GM23338 (cell line): Measurements from ENCODE around the gene IGFBP6. TPM values are rescaled to one million over a fixed set of nuclear protein-coding genes. Genes with fewer than 3 reads are reported as not detected.

Source experiments
- ATAC-seq: fragments of 200-7000 bp; cut with Tn5 transposase; 3 replicates; pipeline ENCODE4 v1.9.1; 2020
- DNase-seq: peaks from one replicate; pipeline ENCODE4 v3.0.0-alpha.2; 2015; ENCODE audit warnings: low spot score
- H2AFZ ChIP-seq: fragments of 200-600 bp; sonication (generic); 2 replicates; pipeline ENCODE4 v1.8.0; 2016; ENCODE audit warnings: antibody characterized with exemption, mild to moderate bottlenecking, moderate library complexity
- H3F3A ChIP-seq: fragments of 200-600 bp; sonication (generic); replicated peaks from 2 replicates; pipeline ENCODE4 v1.8.0; 2017; ENCODE audit warnings: antibody characterized with exemption, mixed run types, low read depth
- H3K27ac ChIP-seq: fragments of 200-600 bp; sonication (generic); 2 replicates; pipeline ENCODE4 v1.6.1; 2016; ENCODE audit warnings: low read depth
- H3K27me3 ChIP-seq: fragments of 200-600 bp; sonication (generic); 2 replicates; pipeline ENCODE4 v1.8.0; 2016; ENCODE audit warnings: mild to moderate bottlenecking, mixed run types, moderate library complexity; ENCODE audit not compliant: insufficient read depth
- H3K36me3 ChIP-seq: fragments of 200-600 bp; sonication (generic); 2 replicates; pipeline ENCODE4 v1.8.0; 2016; ENCODE audit warnings: mild to moderate bottlenecking; ENCODE audit not compliant: insufficient read depth
- H3K4me1 ChIP-seq: fragments of 200-600 bp; sonication (generic); 2 replicates; pipeline ENCODE4 v1.8.0; 2016; ENCODE audit warnings: mild to moderate bottlenecking, moderate library complexity; ENCODE audit not compliant: insufficient read depth
- H3K4me2 ChIP-seq: fragments of 200-600 bp; sonication (generic); 2 replicates; pipeline ENCODE4 v1.7.1; 2017; ENCODE audit warnings: mixed run types
- H3K4me3 ChIP-seq: fragments of 200-600 bp; sonication (generic); 2 replicates; pipeline ENCODE4 v1.6.1; 2016; ENCODE audit warnings: mixed run types
- H3K79me2 ChIP-seq: fragments of 200-600 bp; sonication (generic); replicated peaks from 2 replicates; pipeline ENCODE4 v1.8.0; 2017; ENCODE audit warnings: mild to moderate bottlenecking; ENCODE audit not compliant: insufficient read depth
- H3K9me2 ChIP-seq: fragments of 200-600 bp; sonication (generic); 2 replicates; pipeline ENCODE4 v1.8.0; 2017; ENCODE audit not compliant: insufficient read depth
- H4K20me1 ChIP-seq: fragments of 200-600 bp; sonication (generic); replicated peaks from 2 replicates; pipeline ENCODE4 v1.8.0; 2017; ENCODE audit warnings: mild to moderate bottlenecking; ENCODE audit not compliant: insufficient read depth
- H3K27ac Mint-ChIP-seq: 2 replicates; pipeline ENCODE4 v1.8.0; 2020; ENCODE audit warnings: inconsistent platforms, mild to moderate bottlenecking, moderate library complexity, mixed read lengths
- H3K27me3 Mint-ChIP-seq: 3 replicates; pipeline ENCODE4 v1.8.0; 2022; ENCODE audit warnings: low read depth, mild to moderate bottlenecking, moderate library complexity, mixed read lengths, inconsistent platforms; ENCODE audit not compliant: insufficient read depth, poor library complexity
- H3K36me3 Mint-ChIP-seq: 3 replicates; pipeline ENCODE4 v1.8.0; 2021; ENCODE audit warnings: low read depth, mild to moderate bottlenecking, inconsistent platforms, moderate library complexity, mixed read lengths
- H3K4me1 Mint-ChIP-seq: 3 replicates; pipeline ENCODE4 v1.8.0; 2020; ENCODE audit warnings: mild to moderate bottlenecking, inconsistent platforms, mixed read lengths
- H3K4me3 Mint-ChIP-seq: 3 replicates; pipeline ENCODE4 v1.8.0; 2021; ENCODE audit warnings: moderate library complexity, mild to moderate bottlenecking, inconsistent platforms, mixed read lengths
- H3K9me3 Mint-ChIP-seq: 3 replicates; pipeline ENCODE4 v1.8.0; 2020; ENCODE audit warnings: moderate library complexity, mild to moderate bottlenecking, inconsistent platforms, mixed read lengths
- CREB1 ChIP-seq: fragments of 250-450 bp; sonication (Bioruptor Pico); IDR thresholded peaks from 2 replicates; pipeline ENCODE4 v1.5.0; 2020; ENCODE audit warnings: low read depth, mild to moderate bottlenecking, moderate library complexity
- ETS1 ChIP-seq: IDR thresholded peaks from 2 replicates; pipeline ENCODE4 v1.6.1; 2016; ENCODE audit warnings: antibody characterized with exemption
- EZH2 ChIP-seq: fragments of 200-600 bp; sonication (generic); IDR thresholded peaks from one replicate; pipeline ENCODE4 v1.8.0; 2017; ENCODE audit warnings: antibody characterized with exemption, mild to moderate bottlenecking, low read depth; ENCODE audit not compliant: unreplicated experiment
- EZH2phosphoT487 ChIP-seq: fragments of 200-600 bp; sonication (generic); IDR thresholded peaks from one replicate; pipeline ENCODE4 v1.8.1; 2018; ENCODE audit warnings: antibody characterized with exemption; ENCODE audit not compliant: unreplicated experiment
- JUNB ChIP-seq: IDR thresholded peaks from one replicate; pipeline ENCODE4 v1.6.1; 2016; ENCODE audit warnings: antibody characterized with exemption; ENCODE audit not compliant: unreplicated experiment
- NANOG ChIP-seq: IDR thresholded peaks from 2 replicates; pipeline ENCODE4 v1.6.1; 2016; ENCODE audit warnings: antibody characterized with exemption, borderline replicate concordance
- POLR2AphosphoS5 ChIP-seq: IDR thresholded peaks from 2 replicates; pipeline ENCODE4 v1.6.1; 2016; ENCODE audit warnings: antibody characterized with exemption, low read depth
- REST ChIP-seq: IDR thresholded peaks from one replicate; pipeline ENCODE4 v1.6.1; 2018; ENCODE audit warnings: antibody characterized with exemption; ENCODE audit not compliant: unreplicated experiment
- STAT1 ChIP-seq: IDR thresholded peaks from one replicate; pipeline ENCODE4 v1.6.1; 2016; ENCODE audit warnings: antibody characterized with exemption; ENCODE audit not compliant: unreplicated experiment
- ZNF114 ChIP-seq: fragments of 250-450 bp; sonication (Bioruptor Pico); IDR thresholded peaks from 2 replicates; pipeline ENCODE4 v1.5.0; 2020; ENCODE audit warnings: mild to moderate bottlenecking, moderate library complexity
- polyA plus RNA-seq: library from polyadenylated mRNA; unstranded; fragments of >200 nt; fragmentation: Nextera tagmentation; extraction: Ambion mirVana; gene quantifications from 2 replicates; pipeline ENCODE4 v1.2.1, GENCODE V29; 2016
- total RNA-seq: library from RNA; depleted of rRNA; stranded (reverse); fragments of >200 nt; shearing (Covaris generic); gene quantifications from 2 replicates; pipeline ENCODE4 v1.2.3, GENCODE V29; 2014
- TF ChIP-seq, protein P1 (sequence below): fragments of 250-450 bp; sonication (Bioruptor Pico); IDR thresholded peaks from 2 replicates; pipeline ENCODE4 v1.5.0; 2020; ENCODE audit warnings: mild to moderate bottlenecking, moderate library complexity

Gene IGFBP6
- total and polyA plus RNA-seq, 2 experiments from 2014 or later = 14.7 to 16.6 TPM

DNA sequence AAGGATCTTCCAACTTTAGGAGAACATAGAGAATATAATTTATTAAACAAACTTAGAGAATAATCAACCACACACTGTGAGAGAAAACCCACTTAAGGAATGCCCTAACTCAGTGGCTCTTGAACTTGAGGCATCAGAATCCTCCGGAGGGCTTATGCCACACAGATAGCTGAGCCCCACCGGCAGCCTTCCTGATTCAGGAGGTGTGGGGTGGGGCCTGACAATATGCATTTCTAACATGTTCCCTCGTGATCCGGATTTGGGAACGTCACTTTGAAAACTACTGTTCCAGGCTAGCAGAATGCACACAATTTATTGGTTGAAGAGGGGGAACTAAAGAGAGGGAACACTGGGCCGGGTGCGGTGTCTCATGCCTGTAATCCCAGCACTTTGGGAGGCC, 3.8 kb downstream of the IGFBP6 start (continued):
- TF ChIP-seq ETS1 = no peak
- no peak for TF ChIP-seq JUNB
- TF ChIP-seq ZNF114 = no peak
- no peak for TF ChIP-seq NANOG

GRCh38 chr12:53101931-53102781, 4.7 kb downstream of the IGFBP6 start:
- peaks cover 14% of the 10 kb centered on the region for H3K27me3 ChIP-seq
- no peak overlapping the region for H2AFZ ChIP-seq
- no peaks in the 10 kb centered on the region; the same call in 2 of the 3 replicates for H3K36me3 Mint-ChIP-seq
- H3K27ac ChIP-seq = no peak overlapping the region
- H3K27ac Mint-ChIP-seq = no peak overlapping the region
- peaks cover 27% of the 10 kb centered on the region for H3K27me3 Mint-ChIP-seq
- no peaks in the 10 kb centered on the region for H3K36me3 ChIP-seq
- no peaks in the 10 kb centered on the region for H3K79me2 ChIP-seq
- peaks cover 37% of the 10 kb centered on the region for H3K4me1 Mint-ChIP-seq
- peaks cover 21% of the 10 kb centered on the region for H3K4me1 ChIP-seq
- TF ChIP-seq CREB1 (CRISPR knock-in tag) (no peak), EZH2phosphoT487 (no peak), POLR2AphosphoS5 (no peak), STAT1 (no peak), REST (no peak), EZH2 (no peak), JUNB (no peak), ZNF114 (no peak), NANOG (no peak), ETS1 (no peak)
- TF ChIP-seq, protein P1, sequence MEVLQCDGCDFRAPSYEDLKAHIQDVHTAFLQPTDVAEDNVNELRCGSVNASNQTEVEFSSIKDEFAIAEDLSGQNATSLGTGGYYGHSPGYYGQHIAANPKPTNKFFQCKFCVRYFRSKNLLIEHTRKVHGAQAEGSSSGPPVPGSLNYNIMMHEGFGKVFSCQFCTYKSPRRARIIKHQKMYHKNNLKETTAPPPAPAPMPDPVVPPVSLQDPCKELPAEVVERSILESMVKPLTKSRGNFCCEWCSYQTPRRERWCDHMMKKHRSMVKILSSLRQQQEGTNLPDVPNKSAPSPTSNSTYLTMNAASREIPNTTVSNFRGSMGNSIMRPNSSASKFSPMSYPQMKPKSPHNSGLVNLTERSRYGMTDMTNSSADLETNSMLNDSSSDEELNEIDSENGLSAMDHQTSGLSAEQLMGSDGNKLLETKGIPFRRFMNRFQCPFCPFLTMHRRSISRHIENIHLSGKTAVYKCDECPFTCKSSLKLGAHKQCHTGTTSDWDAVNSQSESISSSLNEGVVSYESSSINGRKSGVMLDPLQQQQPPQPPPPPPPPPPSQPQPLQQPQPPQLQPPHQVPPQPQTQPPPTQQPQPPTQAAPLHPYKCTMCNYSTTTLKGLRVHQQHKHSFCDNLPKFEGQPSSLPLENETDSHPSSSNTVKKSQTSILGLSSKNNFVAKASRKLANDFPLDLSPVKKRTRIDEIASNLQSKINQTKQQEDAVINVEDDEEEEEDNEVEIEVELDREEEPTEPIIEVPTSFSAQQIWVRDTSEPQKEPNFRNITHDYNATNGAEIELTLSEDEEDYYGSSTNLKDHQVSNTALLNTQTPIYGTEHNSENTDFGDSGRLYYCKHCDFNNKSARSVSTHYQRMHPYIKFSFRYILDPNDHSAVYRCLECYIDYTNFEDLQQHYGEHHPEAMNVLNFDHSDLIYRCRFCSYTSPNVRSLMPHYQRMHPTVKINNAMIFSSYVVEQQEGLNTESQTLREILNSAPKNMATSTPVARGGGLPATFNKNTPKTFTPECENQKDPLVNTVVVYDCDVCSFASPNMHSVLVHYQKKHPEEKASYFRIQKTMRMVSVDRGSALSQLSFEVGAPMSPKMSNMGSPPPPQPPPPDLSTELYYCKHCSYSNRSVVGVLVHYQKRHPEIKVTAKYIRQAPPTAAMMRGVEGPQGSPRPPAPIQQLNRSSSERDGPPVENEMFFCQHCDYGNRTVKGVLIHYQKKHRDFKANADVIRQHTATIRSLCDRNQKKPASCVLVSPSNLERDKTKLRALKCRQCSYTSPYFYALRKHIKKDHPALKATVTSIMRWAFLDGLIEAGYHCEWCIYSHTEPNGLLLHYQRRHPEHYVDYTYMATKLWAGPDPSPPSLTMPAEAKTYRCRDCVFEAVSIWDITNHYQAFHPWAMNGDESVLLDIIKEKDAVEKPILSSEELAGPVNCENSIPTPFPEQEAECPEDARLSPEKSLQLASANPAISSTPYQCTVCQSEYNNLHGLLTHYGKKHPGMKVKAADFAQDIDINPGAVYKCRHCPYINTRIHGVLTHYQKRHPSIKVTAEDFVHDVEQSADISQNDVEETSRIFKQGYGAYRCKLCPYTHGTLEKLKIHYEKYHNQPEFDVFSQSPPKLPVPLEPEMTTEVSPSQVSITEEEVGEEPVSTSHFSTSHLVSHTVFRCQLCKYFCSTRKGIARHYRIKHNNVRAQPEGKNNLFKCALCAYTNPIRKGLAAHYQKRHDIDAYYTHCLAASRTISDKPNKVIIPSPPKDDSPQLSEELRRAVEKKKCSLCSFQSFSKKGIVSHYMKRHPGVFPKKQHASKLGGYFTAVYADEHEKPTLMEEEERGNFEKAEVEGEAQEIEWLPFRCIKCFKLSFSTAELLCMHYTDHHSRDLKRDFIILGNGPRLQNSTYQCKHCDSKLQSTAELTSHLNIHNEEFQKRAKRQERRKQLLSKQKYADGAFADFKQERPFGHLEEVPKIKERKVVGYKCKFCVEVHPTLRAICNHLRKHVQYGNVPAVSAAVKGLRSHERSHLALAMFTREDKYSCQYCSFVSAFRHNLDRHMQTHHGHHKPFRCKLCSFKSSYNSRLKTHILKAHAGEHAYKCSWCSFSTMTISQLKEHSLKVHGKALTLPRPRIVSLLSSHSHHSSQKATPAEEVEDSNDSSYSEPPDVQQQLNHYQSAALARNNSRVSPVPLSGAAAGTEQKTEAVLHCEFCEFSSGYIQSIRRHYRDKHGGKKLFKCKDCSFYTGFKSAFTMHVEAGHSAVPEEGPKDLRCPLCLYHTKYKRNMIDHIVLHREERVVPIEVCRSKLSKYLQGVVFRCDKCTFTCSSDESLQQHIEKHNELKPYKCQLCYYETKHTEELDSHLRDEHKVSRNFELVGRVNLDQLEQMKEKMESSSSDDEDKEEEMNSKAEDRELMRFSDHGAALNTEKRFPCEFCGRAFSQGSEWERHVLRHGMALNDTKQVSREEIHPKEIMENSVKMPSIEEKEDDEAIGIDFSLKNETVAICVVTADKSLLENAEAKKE = no peak
- no peak overlapping the region for H3K4me3 Mint-ChIP-seq
- no peak for DNase-seq
- no peaks in the 10 kb centered on the region for H3K9me2 ChIP-seq
- H3K9me3 Mint-ChIP-seq = no peaks in the 10 kb centered on the region
- ATAC-seq = no peak
- no peak overlapping the region for H3K4me2 ChIP-seq
- no peaks in the 10 kb centered on the region for H4K20me1 ChIP-seq
- peaks cover 11% of the 10 kb centered on the region for H3F3A ChIP-seq
- no peak overlapping the region for H3K4me3 ChIP-seq
